DMS53 treated with DMSO at 0.1 percent for 48 hours (cell line): ENCODE results near the gene DNLZ.
"Not testable (repeated sequence)": the region's sequence is repeated elsewhere in the genome, so short reads cannot be mapped to it uniquely, and the experiment has no call there.

Experiments
- DNase-seq: peaks from one replicate; lab custom pipeline; 2025; ENCODE audit not compliant: unreplicated experiment; lab: John Stamatoyannopoulos, UW

DNLZ gene

GRCh38 chr9:136320972-136321371 lies 42.6 kb downstream of the DNLZ start:
- not testable (repeated sequence) for DNase-seq

- not testable (repeated sequence) for DNase-seq
Observed at GRCh38 chr9:136319955-136320354, 43.6 kb downstream of the DNLZ start.

GRCh38 chr9:136319244-136319643 lies 44.3 kb downstream of the DNLZ start:
- not testable (repeated sequence) for DNase-seq

GRCh38 chr9:136318776-136319241 lies 44.7 kb downstream of the DNLZ start:
- DNase-seq = no peak

GRCh38 chr9:136318111-136318775 lies 45.3 kb downstream of the DNLZ start:
- DNase-seq = no peak

- no peak for DNase-seq
Observed at GRCh38 chr9:136317695-136318094, 45.8 kb downstream of the DNLZ start.

- no peak for DNase-seq
Observed at GRCh38 chr9:136316896-136317676, 46.5 kb downstream of the DNLZ start.

GRCh38 chr9:136316271-136316751 lies 47.2 kb downstream of the DNLZ start:
- no peak for DNase-seq

- DNase-seq = no peak
Observed at GRCh38 chr9:136314944-136315343, 48.6 kb downstream of the DNLZ start.

GRCh38 chr9:136314056-136314416 lies 49.5 kb downstream of the DNLZ start:
- no peak for DNase-seq

- DNase-seq = no peak
Observed at GRCh38 chr9:136313111-136314055, 50.2 kb downstream of the DNLZ start.

- peak; percentile 27 for DNase-seq
Observed at GRCh38 chr9:136312436-136312835, 51.1 kb downstream of the DNLZ start.

- DNase-seq = no peak
Observed at GRCh38 chr9:136312009-136312375, 51.6 kb downstream of the DNLZ start.

- peak; percentile 75 for DNase-seq
Observed at GRCh38 chr9:136311051-136312008, 52.2 kb downstream of the DNLZ start.

- DNase-seq = no peak
Observed at GRCh38 chr9:136310273-136311030, 53.1 kb downstream of the DNLZ start.

- no peak for DNase-seq
Observed at GRCh38 chr9:136309806-136310220, 53.7 kb downstream of the DNLZ start.
